ACHN (cell line): Measurements from ENCODE around the gene SCN8A.
A peak's percentile ranks its signal among the peaks of the same experiment; 100 is the strongest.
"Not testable (repeated sequence)": the region's sequence is repeated elsewhere in the genome, so short reads cannot be mapped to it uniquely, and the experiment has no call there.

Source experiments
- DNase-seq: peaks from one replicate; pipeline ENCODE4 v3.0.0-alpha.2; 2015
- in situ Hi-C: cut with HindIII; loops from 2 replicates; pipeline ENCODE4 v1.10.0; 2017; ENCODE audit warnings: low sequenced_read_pairs, low pct_ligation_motif_present, low pct_unique_long_range_greater_than_20kb

SCN8A gene

GRCh38 chr12:51620448-51620847, 29.4 kb downstream of the SCN8A start:
- in situ Hi-C loops, result no loop called here

DNA sequence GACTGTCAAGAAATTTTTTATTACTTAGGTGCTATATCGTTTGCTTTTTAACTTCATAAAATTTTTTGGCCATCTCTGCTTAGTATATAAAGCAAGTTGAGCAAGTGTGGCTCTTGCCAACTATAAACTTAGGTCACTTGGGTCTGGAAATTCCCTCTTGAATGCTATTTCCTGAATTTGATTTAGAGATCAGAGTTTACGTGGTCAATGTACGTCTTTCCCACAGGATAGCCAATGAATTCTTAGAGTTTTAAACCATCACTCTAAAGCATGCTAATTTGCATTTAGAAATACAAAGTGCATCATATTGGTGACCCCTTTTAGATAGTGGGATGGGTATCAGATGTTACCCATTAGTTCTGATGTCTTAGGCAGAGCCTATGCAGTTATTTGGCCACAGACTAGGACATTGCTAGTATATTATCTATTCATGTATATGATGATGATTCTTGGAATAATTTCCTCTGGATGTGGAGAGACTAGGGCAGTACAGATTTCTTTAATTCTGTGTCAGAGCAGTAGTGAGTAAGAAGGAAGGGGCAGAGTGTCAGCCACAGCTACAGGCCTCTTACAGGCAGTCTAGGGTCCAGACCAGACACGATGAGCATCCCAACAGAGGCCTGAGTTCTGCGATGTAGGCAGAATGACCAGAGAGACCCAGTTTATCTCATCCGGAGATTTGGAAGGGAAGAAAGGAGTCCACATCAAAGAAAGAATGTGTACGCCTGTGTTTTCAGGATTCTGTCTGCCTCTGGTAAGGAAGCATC, 30.3 kb downstream of the SCN8A start:
- in situ Hi-C loops, result no loop called here
- no peak for DNase-seq

More at GRCh38 chr12:51620448-51620847, 29.4 kb downstream of the SCN8A start:
- no peak for DNase-seq

GRCh38 chr12:51622564-51622963, 31.5 kb downstream of the SCN8A start:
- peak; percentile 37 for DNase-seq

GRCh38 chr12:51625370-51625769, 34.3 kb downstream of the SCN8A start:
- in situ Hi-C loops, result no loop called here

More at GRCh38 chr12:51622564-51622963, 31.5 kb downstream of the SCN8A start:
- in situ Hi-C loops, result no loop called here

GRCh38 chr12:51626115-51626514, 35.1 kb downstream of the SCN8A start:
- in situ Hi-C loops, result no loop called here
- no peak for DNase-seq

More at GRCh38 chr12:51625370-51625769, 34.3 kb downstream of the SCN8A start:
- DNase-seq, result no peak

GRCh38 chr12:51626629-51627028, 35.6 kb downstream of the SCN8A start:
- DNase-seq, result no peak
- in situ Hi-C loops, result no loop called here

DNA sequence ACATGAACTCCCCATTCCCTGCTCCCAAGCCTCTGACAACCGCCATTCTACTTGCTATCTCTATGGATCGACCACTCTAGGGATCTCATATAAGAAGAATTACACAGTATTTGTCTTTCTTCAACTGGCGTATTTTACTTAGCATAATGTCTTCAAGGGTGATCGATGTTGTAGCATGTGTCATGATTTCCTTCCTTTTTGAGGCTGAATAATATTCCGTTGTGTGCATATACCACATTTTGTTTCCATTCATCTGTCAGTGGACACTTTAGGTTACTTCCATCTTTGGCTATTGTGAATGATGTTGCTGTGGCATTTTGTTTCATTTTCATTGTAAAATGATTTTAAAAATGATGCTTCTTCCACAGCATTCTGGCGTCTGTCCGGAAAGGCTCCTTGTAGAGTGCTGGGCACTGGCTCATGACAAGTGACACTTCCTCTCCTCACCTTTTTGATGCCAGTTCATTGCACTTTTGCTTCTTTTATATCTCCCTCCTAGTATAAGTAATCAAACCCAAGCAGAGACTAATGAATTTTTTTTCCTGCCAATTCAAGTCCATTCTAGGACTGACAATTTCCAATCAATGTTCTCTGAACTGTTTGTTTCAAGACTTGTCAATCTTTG, 39.3 kb downstream of the SCN8A start:
- DNase-seq, result no peak
- in situ Hi-C loops, result no loop called here

DNA sequence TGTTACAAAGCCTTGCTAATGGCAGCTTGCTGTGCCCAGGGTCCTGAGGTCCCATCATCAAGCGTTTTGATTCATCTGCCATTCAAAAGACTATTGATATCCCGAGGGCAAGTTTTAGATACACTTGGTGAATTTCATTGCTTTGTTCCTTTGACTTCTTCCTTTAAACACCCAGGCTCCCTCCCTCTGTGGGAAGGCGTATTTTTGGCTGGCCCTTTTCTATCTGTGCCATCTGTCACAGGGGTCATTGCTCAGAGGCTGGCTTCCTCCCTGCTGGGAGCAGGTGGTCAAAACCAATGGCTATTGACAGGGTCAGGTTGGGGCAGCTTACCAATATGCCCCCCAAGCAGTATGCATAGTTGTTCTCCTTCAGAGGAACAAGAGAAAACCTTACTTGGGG, 40.0 kb downstream of the SCN8A start:
- in situ Hi-C loops, result no loop called here

DNA sequence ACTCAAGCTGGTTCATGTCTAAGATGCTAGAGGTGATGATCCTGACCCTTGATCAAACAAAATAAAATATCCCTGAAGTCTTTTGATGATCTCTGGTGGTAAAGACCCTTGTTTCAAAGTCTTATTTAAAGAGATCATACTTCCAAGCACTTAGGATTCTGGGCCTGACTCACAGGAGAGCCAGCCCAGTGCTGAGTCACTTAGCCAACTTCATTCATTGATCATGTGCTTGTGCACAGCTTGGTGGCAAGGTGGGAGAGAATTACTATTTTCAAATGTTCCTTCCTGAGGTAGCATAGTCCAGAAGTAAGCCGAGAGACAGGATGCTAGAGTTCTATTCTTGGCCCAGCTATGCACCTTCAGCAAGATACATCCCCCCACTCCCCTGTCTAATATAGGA, 40.6 kb downstream of the SCN8A start:
- DNase-seq, result peak; percentile 67
- in situ Hi-C loops, result no loop called here

More for the DNA sequence above, 40.0 kb downstream of the SCN8A start:
- DNase-seq, result no peak

DNA sequence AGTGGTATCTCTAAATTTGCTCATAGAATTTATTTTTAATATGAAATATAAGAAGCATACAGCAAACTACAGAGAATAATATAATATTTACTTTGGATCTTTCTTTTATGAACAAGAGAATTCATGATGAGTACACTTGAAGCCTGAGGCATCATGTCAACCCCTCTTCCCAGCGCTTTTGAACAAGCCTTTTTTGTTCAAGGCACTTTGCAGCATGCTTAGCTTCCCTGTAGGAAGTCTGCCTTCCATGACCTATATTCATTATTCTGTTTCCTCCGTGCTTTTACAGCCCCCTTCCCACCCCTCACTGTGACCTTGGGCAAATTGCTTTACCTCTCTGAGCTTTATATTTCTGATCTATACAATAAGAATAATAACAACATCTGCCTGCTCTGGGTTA, 41.6 kb downstream of the SCN8A start:
- no peak for DNase-seq
- in situ Hi-C loops, result no loop called here

DNA sequence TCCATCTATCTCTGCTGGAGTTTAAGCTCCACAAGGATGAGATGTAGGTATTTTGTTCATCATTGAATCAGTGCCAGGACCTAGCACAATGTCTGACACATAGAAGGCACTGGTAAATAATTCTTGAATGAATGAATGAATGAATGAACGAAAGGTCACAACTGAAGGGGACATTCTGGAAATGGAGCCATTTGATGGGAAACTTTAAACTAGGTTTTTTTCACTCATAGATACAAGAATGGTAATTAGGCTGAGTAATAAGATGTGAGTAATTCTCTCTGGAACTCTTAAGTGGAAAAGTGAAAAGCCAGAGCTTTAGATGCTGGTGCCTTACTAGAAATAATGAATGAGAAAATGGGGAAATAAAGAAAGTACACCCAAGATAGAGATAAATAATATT, 44.3 kb downstream of the SCN8A start:
- no peak for DNase-seq
- in situ Hi-C loops, result no loop called here

GRCh38 chr12:51636581-51636980, 45.5 kb downstream of the SCN8A start:
- DNase-seq, result no peak

DNA sequence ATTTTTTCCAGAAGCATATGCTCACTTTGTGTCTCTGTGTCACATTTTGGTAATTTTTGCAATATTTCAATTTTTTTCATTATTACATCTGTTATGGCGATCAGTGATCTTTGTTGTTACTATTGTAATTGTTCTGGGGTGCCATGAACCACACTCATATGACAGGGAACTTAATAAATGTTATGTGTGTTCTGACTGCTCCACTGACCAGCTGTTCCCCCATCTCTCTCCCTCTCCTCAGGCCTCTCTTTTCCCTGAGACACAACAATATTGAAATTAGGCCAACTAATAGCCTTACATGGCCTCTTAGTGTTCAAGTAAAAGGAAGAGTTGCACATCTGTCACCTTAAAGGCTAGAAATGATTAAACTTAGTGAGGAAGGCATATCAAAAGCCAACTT, 46.0 kb downstream of the SCN8A start:
- no peak for DNase-seq
- in situ Hi-C loops, result no loop called here

More at GRCh38 chr12:51636581-51636980, 45.5 kb downstream of the SCN8A start:
- in situ Hi-C loops, result no loop called here

GRCh38 chr12:51639361-51639760, 48.3 kb downstream of the SCN8A start:
- DNase-seq, result no peak
- in situ Hi-C loops, result no loop called here

- in situ Hi-C loops, result no loop called here
- DNase-seq, result no peak
Measured at GRCh38 chr12:51642286-51642685, 51.3 kb downstream of the SCN8A start.

GRCh38 chr12:51643951-51644350, 52.9 kb downstream of the SCN8A start:
- no peak for DNase-seq

GRCh38 chr12:51644691-51645090, 53.7 kb downstream of the SCN8A start:
- in situ Hi-C loops, DNase-seq: not testable (repeated sequence)

More at GRCh38 chr12:51643951-51644350, 52.9 kb downstream of the SCN8A start:
- in situ Hi-C loops, result no loop called here

- in situ Hi-C loops, result no loop called here
- DNase-seq, result no peak
Measured at GRCh38 chr12:51645961-51646360, 54.9 kb downstream of the SCN8A start.

DNA sequence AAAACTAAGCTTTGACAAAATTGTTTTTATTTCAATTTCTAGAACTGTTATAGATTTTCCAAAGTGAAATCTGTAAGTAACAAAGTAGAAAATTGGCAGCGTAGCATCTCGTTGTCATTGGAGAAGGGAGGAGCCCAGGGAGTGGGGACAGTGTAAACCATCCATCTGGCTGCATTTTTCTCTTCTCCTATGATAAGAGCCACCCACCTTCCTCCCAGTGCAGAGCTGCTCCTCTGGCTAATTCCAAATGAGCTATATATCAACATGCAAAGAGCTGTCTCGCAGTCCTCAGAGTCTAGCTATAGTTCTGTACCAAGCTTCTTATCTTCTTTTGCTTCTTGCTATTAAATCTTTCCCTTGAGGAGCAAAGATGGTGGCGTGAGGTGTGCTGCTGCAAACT, 56.6 kb downstream of the SCN8A start:
- no peak for DNase-seq
- in situ Hi-C loops, result no loop called here

GRCh38 chr12:51653431-51653830, 62.4 kb downstream of the SCN8A start:
- no peak for DNase-seq
- in situ Hi-C loops, result no loop called here
